CD4-positive, alpha-beta T cell treated with Interleukin-21 for 1 hour (primary cell): ENCODE data around the gene ANKRD23.

Experiments
- DNase-seq: peaks from one replicate; pipeline ENCODE4 v3.0.0-alpha.2; 2020

ANKRD23 gene

DNA sequence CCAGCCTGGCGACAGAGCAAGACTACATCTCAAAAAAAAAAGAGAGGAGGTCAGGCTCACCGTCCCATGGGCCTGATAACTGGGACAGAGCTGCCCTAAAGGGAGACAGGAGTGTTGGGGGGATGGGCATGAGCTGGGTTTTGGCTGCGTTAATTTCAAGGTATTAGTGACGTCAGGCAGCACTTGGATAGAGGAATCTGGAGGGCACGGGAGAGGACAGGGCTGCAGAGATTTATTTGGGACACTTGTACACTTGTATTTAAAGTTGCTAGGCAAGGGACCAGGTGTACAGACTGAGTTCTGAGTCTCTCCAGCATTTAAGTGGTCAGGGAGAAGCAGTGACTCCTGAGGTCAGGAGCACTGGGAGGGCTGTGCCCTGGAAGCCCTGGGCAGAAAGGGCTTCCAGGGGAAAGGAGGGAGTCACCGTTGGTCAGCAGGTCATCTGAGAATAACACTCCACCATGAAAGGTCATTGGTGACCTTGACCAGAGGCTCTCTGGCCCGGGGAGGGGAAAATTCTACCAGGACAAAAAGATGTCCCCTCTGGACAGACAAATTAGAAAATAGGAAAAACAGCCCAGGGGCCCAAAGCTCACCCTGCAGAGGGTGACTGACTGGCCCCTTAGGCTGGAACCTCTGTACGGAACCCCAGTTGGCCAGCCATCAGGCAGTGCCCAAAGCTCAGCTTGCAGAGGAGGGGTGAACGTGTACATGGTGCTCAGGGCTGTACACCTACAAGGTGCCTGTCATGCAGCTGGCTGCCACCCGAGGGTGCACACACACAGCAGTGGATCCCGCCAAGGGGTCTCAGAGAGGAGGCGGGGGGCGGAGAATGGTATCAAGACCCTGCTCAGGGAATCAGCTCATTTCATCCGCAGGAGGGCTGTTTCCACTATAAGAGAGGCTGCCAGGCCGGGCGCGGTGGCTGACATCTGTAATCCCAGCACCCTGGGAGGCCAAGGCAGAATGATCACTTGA, 50.8 kb downstream of the ANKRD23 start:
- DNase-seq: no peak

DNA sequence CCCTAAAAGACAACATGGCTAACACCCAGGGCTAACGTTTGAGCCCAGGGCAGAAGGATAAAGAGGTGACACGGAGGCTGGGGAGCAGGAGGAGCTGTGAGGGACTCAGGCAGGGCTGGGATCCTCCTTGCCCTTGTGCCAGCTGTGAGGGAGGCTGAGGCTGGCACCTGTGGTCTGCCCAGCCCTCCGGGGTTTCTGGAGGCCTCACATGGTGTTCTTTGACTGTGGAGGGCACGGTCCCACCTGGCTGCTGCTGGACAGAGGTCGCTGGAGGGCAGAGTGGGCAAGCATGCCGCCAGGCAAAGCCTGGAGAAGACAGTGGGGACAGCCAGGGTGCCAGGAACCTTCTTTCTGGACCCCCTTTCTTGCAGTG, 54.6 kb downstream of the ANKRD23 start:
- DNase-seq: no peak

DNA sequence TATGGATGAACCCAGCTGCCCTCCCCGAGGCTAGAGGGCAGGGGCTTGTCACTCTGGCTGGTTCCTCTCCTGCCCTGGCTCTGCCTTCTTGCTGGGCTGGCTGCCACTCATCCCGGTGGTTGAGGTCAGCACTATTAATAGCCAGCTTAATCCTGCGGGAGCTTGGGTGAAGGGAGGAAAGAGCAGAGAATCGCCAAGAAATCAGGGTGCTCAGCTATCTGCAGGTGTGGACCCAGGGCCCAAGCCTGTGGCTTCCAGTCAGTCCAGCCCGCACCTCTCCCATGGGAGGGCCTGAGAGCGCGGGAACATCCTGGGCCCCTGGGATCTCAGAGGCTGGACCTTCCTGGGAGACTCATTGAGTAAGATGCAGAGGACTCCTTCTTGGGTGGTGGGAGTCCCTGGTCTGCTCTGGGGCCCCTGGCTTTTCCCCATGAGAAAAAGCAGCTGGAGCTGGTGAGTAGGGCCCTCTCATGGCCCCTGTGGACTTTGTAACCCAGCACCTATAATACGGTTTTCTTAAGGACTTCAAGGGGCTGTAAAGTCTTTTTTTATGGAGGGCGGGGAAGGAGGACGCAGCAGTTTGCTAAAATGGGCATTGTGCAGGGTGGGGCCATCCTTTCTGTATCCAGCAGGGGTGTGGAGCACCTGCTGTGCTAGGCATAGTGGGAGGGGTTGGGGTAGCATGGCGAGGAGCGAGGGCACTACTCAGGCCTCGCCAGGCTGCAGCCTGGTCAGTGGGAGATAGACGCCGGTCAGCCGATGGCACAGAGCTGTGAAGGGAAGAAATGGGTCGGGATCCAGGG, 55.2 kb downstream of the ANKRD23 start:
- no peak for DNase-seq
